ENCODE measurements around the gene FHAD1. TPM values are rescaled to one million over a fixed set of nuclear protein-coding genes. Genes with fewer than 3 reads are reported as not detected.

FHAD1 gene
- total and polyA plus RNA-seq, 10 of the 15 experiments (the other 5 are each of a cell fraction or from before 2014, with no cell fraction given) = 0.09 to 1.0 (median 0.32) TPM; not detected in 2

- no peaks in the 10 kb centered on the region; a peak in 1 of 4 replicates for H3K27me3 ChIP-seq (replicated peaks in 1 of 2; ENCODE audit: control insufficient read depth in 2 of 2, insufficient read depth in 2 of 2, low read length in 1 of 2)
- no peaks in the 10 kb centered on the region for H3K36me3 ChIP-seq (ENCODE audit: control insufficient read depth in 2 of 2, insufficient read depth in 2 of 2, low read length in 1 of 2)
- SMC1A ChIA-PET (ENCODE audit: uncharacterized antibody, unreplicated experiment) = interaction anchor here (1.1 to 7.3 kb wide), 4 partner anchors 15 to 147 kb away, joined by 5 to 171 read pairs (median 6); no protein-coding TSS in a partner anchor
- H3K4me2 ChIP-seq (ENCODE audit: control insufficient read depth, insufficient read depth) = no peak overlapping the region
- H3K4me1 ChIP-seq (ENCODE audit: control insufficient read depth, insufficient read depth, low read length) = no peaks in the 10 kb centered on the region
- H4K20me1 ChIP-seq (ENCODE audit: control insufficient read depth, insufficient read depth) = no peaks in the 10 kb centered on the region
- in situ Hi-C loops (cut with MboI) = no loop called here
- POLR2A ChIA-PET = interaction anchor here (0.5 kb wide), 1 partner anchor 27 kb away, joined by 3 read pairs; no protein-coding TSS in a partner anchor
- ATAC-seq = no peak
- no peak overlapping the region for H3K4me3 ChIP-seq
- no peak overlapping the region for H3K27ac ChIP-seq (ENCODE audit: control insufficient read depth, insufficient read depth)
- WGBS (ENCODE audit: insufficient coverage, insufficient replicate concordance, low lambda C conversion rate, missing lambda C conversion rate) = 31% methylated on average over 10 of the region's 10 CpGs
- CTCF ChIA-PET = interaction anchor here (0.7 to 9.2 kb wide), 5 partner anchors 28 to 145 kb away, joined by 3 to 219 read pairs (median 10); partner anchors contain the start of gene TMEM51
- BruUV-seq (replicated peaks) = no TSS peak
- RAD21 ChIA-PET (ENCODE audit: unreplicated experiment) = interaction anchor here (0.7 to 8.2 kb wide), 2 partner anchors 147 to 151 kb away, joined by 3 to 166 read pairs; no protein-coding TSS in a partner anchor
- no peak for DNase-seq (ENCODE audit: low read depth, low spot score)
- intact Hi-C loops (cut with micrococcal nuclease; ENCODE audit: unreplicated experiment) = no loop called here
- peak; percentile 47 for FAIRE-seq
- no peaks in the 10 kb centered on the region for H3K79me2 ChIP-seq (ENCODE audit: control insufficient read depth, insufficient read depth, low read length)
- no peak overlapping the region for H2AFZ ChIP-seq (ENCODE audit: control insufficient read depth, low read depth, low read length)
- H3K9ac ChIP-seq (ENCODE audit: control insufficient read depth, insufficient read depth, low read length) = no peak overlapping the region
- H3K9me3 ChIP-seq (replicated peaks; ENCODE audit: control insufficient read depth, insufficient read depth, low read length) = no peaks in the 10 kb centered on the region
- no peak for TF ChIP-seq MEF2B (IDR thresholded peaks at IDR 0.05; ENCODE audit: partially characterized antibody, poor library complexity, severe bottlenecking)
- TF ChIP-seq EZH2 (IDR thresholded peaks at IDR 0.05; ENCODE audit: borderline replicate concordance, control insufficient read depth, low read depth, low read length) = no peak
- no peak for TF ChIP-seq CREB1 (IDR thresholded peaks at IDR 0.05; ENCODE audit: low read depth)
- no peak for TF ChIP-seq SUPT20H (IDR thresholded peaks at IDR 0.05; ENCODE audit: borderline replicate concordance, control insufficient read depth, low read depth, low read length)
- no peak for TF ChIP-seq HSF1 (IDR thresholded peaks at IDR 0.05; ENCODE audit: low read depth, low read length)
- no peak for TF ChIP-seq BACH1 (IDR thresholded peaks at IDR 0.05; ENCODE audit: borderline replicate concordance)
- no peak for TF ChIP-seq CHD4 (IDR thresholded peaks at IDR 0.05)
- TF ChIP-seq ZNF24 (IDR thresholded peaks at IDR 0.05) = no peak
- TF ChIP-seq NFYA (IDR thresholded peaks at IDR 0.05; ENCODE audit: borderline replicate concordance, low read depth, low read length) = no peak
- no peak for TF ChIP-seq CEBPB (IDR thresholded peaks at IDR 0.05; ENCODE audit: borderline replicate concordance in 1 of 2, low read depth in 2 of 2, low read length in 2 of 2)
- TF ChIP-seq E2F4 (IDR thresholded peaks at IDR 0.05; ENCODE audit: low read depth, low read length) = no peak
- no peak for TF ChIP-seq E2F8 (IDR thresholded peaks at IDR 0.05; ENCODE audit: low read depth, partially characterized antibody)
- no peak for TF ChIP-seq SUZ12 (IDR thresholded peaks at IDR 0.05; ENCODE audit: unreplicated experiment)
- no peak for TF ChIP-seq ASH2L (IDR thresholded peaks at IDR 0.05; ENCODE audit: borderline replicate concordance, low read depth)
- TF ChIP-seq NFXL1 (IDR thresholded peaks at IDR 0.05; ENCODE audit: borderline replicate concordance) = no peak
- no peak for TF ChIP-seq TBL1XR1 (IDR thresholded peaks at IDR 0.05; ENCODE audit: low read depth, low read length)
These were observed 29.1 kb downstream of the FHAD1 start for GRCh38 chr1:15275921-15276683.
